K562 (cell line): ENCODE data around the gene TRIP10. TPM values are rescaled to one million over a fixed set of nuclear protein-coding genes. Genes with fewer than 3 reads are reported as not detected.

Experiments
- CCNT2 ChIP-seq: IDR thresholded peaks from 2 replicates; pipeline ENCODE4 v1.6.1; 2011; ENCODE audit warnings: borderline replicate concordance, low read depth, mild to moderate bottlenecking, moderate library complexity, mixed read lengths, low read length; ENCODE audit not compliant: insufficient read length; ENCODE audit errors: extremely low read depth
- CREBBP ChIP-seq: IDR thresholded peaks from one replicate; pipeline ENCODE4 v1.6.1; 2012; ENCODE audit warnings: low read depth, mild to moderate bottlenecking, control low read depth, inconsistent platforms, low read length
- CTBP1 ChIP-seq: fragments of 450-650 bp; IDR thresholded peaks from 2 replicates; pipeline ENCODE4 v1.6.1; 2016; ENCODE audit warnings: borderline replicate concordance
- EGR1 ChIP-seq: fragments of 450-650 bp; conservative IDR thresholded peaks from 2 replicates; pipeline ENCODE4 v1.6.1; 2017; ENCODE audit warnings: mild to moderate bottlenecking
- GABPA ChIP-seq: fragments of 200-800 bp; sonication (Bioruptor generic); conservative IDR thresholded peaks from 2 replicates; pipeline ENCODE4 v1.6.1; 2016; ENCODE audit warnings: low read depth, missing genetic modification characterization, missing compliant biosample characterization
- GATA2 ChIP-seq: sonication (generic); formaldehyde crosslinking; IDR thresholded peaks from 2 replicates; pipeline ENCODE4 v1.4.0; 2020; ENCODE audit warnings: mild to moderate bottlenecking, missing genetic modification reagents
- IFI16 ChIP-seq: fragments of 250-450 bp; sonication (Bioruptor Pico); IDR thresholded peaks from 2 replicates; pipeline ENCODE4 v2.1.2; 2022; ENCODE audit warnings: mild to moderate bottlenecking, inconsistent platforms
- KAT2B ChIP-seq: IDR thresholded peaks from one replicate; pipeline ENCODE4 v1.6.1; 2012; ENCODE audit warnings: low read depth, mild to moderate bottlenecking, control low read depth, inconsistent platforms, low read length, moderate library complexity
- MCM5 ChIP-seq: fragments of 450-650 bp; IDR thresholded peaks from 2 replicates; pipeline ENCODE4 v1.6.1; 2016; ENCODE audit warnings: low read depth
- MEF2D ChIP-seq: conservative IDR thresholded peaks from 2 replicates; pipeline ENCODE4 v1.6.1; 2016; ENCODE audit warnings: low read depth, missing genetic modification characterization, missing compliant biosample characterization
- MTF1 ChIP-seq: fragments of 250-450 bp; sonication (Bioruptor Pico); IDR thresholded peaks from 2 replicates; pipeline ENCODE4 v1.9.0; 2021; ENCODE audit warnings: moderate library complexity, mild to moderate bottlenecking, inconsistent platforms, borderline replicate concordance
- NCOA2 ChIP-seq, 2 experiments: fragments of 450-650 bp; IDR thresholded peaks; 2 replicates each; pipeline ENCODE4 v1.6.1; 2018; ENCODE audit warnings: mild to moderate bottlenecking in 2 of 2, moderate library complexity in 1 of 2; ENCODE audit not compliant: partially characterized antibody in 2 of 2
- NEUROD1 ChIP-seq: fragments of 150-350 bp; IDR thresholded peaks from 2 replicates; pipeline ENCODE4 v1.6.1; 2014; ENCODE audit warnings: borderline replicate concordance, low read length, low read depth; ENCODE audit not compliant: partially characterized antibody
- NRF1 ChIP-seq, 2 experiments: fragments of 450-650 bp; IDR thresholded peaks in 1 of 2; conservative IDR thresholded peaks in 1 of 2; 2 replicates each; pipeline ENCODE4 v1.6.1; 2014; ENCODE audit warnings: mild to moderate bottlenecking in 2 of 2
- OTX1 ChIP-seq: fragments of 450-650 bp; formaldehyde crosslinking; IDR thresholded peaks from 2 replicates; pipeline ENCODE4 v1.4.0; 2022; ENCODE audit warnings: mild to moderate bottlenecking
- POLR2AphosphoS5 ChIP-seq: IDR thresholded peaks from 2 replicates; pipeline ENCODE4 v1.6.1; 2011; ENCODE audit warnings: mild to moderate bottlenecking, low read depth, low read length, moderate library complexity; ENCODE audit not compliant: control insufficient read depth, insufficient read depth
- RAD51 ChIP-seq: fragments of 450-650 bp; IDR thresholded peaks from 2 replicates; pipeline ENCODE4 v1.7.1; 2016; ENCODE audit warnings: low read depth, mild to moderate bottlenecking, borderline replicate concordance
- SIRT6 ChIP-seq: IDR thresholded peaks from one replicate; pipeline ENCODE4 v1.6.1; 2012; ENCODE audit warnings: low read depth, mild to moderate bottlenecking, control low read depth, inconsistent platforms, low read length, moderate library complexity
- SMARCB1 ChIP-seq: IDR thresholded peaks from 2 replicates; pipeline ENCODE4 v1.6.1; 2011; ENCODE audit warnings: improper control_type of control experiment, low read depth; ENCODE audit not compliant: insufficient read length
- SRSF9 ChIP-seq: fragments of 200-400 bp; formaldehyde crosslinking; IDR thresholded peaks from 2 replicates; pipeline ENCODE4 v1.6.1; 2017; ENCODE audit warnings: low read depth, low read length, borderline replicate concordance
- STAG1 ChIP-seq: sonication (generic); formaldehyde crosslinking; IDR thresholded peaks from 2 replicates; pipeline ENCODE4 v1.5.0; 2020; ENCODE audit warnings: missing genetic modification reagents, borderline replicate concordance
- TBP ChIP-seq: optimal IDR thresholded peaks from 2 replicates; pipeline ENCODE3; 2011; ENCODE audit warnings: low read depth, low read length, improper control_type of control experiment
- ZFPM2 ChIP-seq: fragments of 250-450 bp; sonication (Bioruptor Pico); IDR thresholded peaks from 2 replicates; pipeline ENCODE4 v1.5.1; 2022; ENCODE audit warnings: mild to moderate bottlenecking
- ZNF253 ChIP-seq: fragments of 250-450 bp; sonication (Bioruptor Pico); conservative IDR thresholded peaks from 2 replicates; pipeline ENCODE4 v1.6.1; 2021; ENCODE audit warnings: mild to moderate bottlenecking
- ZNF316 ChIP-seq: fragments of 450-650 bp; IDR thresholded peaks from 2 replicates; pipeline ENCODE4 v1.6.1; 2016
- ZNF408 ChIP-seq: fragments of 250-450 bp; sonication (Bioruptor Pico); IDR thresholded peaks from 2 replicates; pipeline ENCODE4 v1.4.0; 2020; ENCODE audit warnings: low read depth, mild to moderate bottlenecking, moderate library complexity
- ZNF639 ChIP-seq, 2 experiments: fragments of 200-800 bp in 1 of 2; sonication (Bioruptor generic) in 1 of 2; sonication (generic) in 1 of 2; formaldehyde crosslinking in 1 of 2; IDR thresholded peaks in 1 of 2; conservative IDR thresholded peaks in 1 of 2; 2 replicates each; pipeline versions ENCODE4 v1.5.0 to v1.6.1; 2016 to 2020; ENCODE audit warnings: missing compliant biosample characterization in 1 of 2, missing genetic modification characterization in 1 of 2, missing genetic modification reagents in 1 of 2
- ZNF717 ChIP-seq: fragments of 250-450 bp; sonication (Bioruptor Pico); IDR thresholded peaks from 2 replicates; pipeline ENCODE4 v1.5.0; 2021
- ZNF766 ChIP-seq: fragments of 200-800 bp; sonication (Bioruptor generic); conservative IDR thresholded peaks from 2 replicates; pipeline ENCODE4 v1.6.1; 2016; ENCODE audit warnings: missing genetic modification characterization, missing compliant biosample characterization
- ZNF830 ChIP-seq: fragments of 250-450 bp; sonication (Bioruptor Pico); IDR thresholded peaks from 2 replicates; pipeline ENCODE4 v1.5.0; 2021; ENCODE audit warnings: mild to moderate bottlenecking
- polyA plus RNA-seq, 8 experiments: library from polyadenylated mRNA; depleted of rRNA in 4 of 8; stranded (reverse) in 5 of 8; unstranded in 3 of 8; fragments of >200 nt; fragmentation: Nextera tagmentation in 2 of 8; fragmentation: Illumina TruSeq in 1 of 8; extraction: Ambion mirVana in 2 of 8; extraction: Trizol in 1 of 8; gene quantifications; 2 replicates each; pipeline versions ENCODE4 v1.2.1 to v1.2.3, GENCODE V29; 2011 to 2014; ENCODE audit warnings: inconsistent platforms in 1 of 8, missing spikeins in 1 of 8
- total RNA-seq, 7 experiments: library from RNA; depleted of rRNA in 6 of 7; stranded (reverse); fragments of >200 nt in 6 of 7; fragmentation: Illumina TruSeq in 2 of 7; extraction: Trizol in 2 of 7; gene quantifications; 2 replicates each; pipeline versions ENCODE4 v1.2.1 to v1.2.3, GENCODE V29; 2011 to 2021; ENCODE audit warnings: low replicate concordance in 1 of 7
- TF ChIP-seq, protein P1 (sequence below): fragments of 250-450 bp; sonication (Bioruptor Pico); IDR thresholded peaks from 2 replicates; pipeline ENCODE4 v1.8.0; 2022; ENCODE audit warnings: moderate library complexity, mild to moderate bottlenecking, inconsistent platforms

Gene TRIP10
- total and polyA plus RNA-seq, 9 of the 15 experiments (the other 6 are each of a cell fraction or from before 2014, with no cell fraction given): 1.2 to 66.8 (median 36.1) TPM

- TF ChIP-seq GABPA: peak; percentile 74
- TF ChIP-seq NEUROD1: no peak
- TF ChIP-seq KAT2B: no peak
- TF ChIP-seq TBP: no peak
- TF ChIP-seq EGR1: peak; percentile 78
- no peak for TF ChIP-seq MCM5
- no peak for TF ChIP-seq POLR2AphosphoS5
- TF ChIP-seq ZNF717 (CRISPR knock-in tag): no peak
- TF ChIP-seq ZNF639 (CRISPR knock-in tag; conservative IDR thresholded peaks at IDR 0.05 in 1 of 2, IDR thresholded peaks at IDR 0.05 in 1 of 2): no peak
- TF ChIP-seq CREBBP: no peak
- TF ChIP-seq, protein P1, sequence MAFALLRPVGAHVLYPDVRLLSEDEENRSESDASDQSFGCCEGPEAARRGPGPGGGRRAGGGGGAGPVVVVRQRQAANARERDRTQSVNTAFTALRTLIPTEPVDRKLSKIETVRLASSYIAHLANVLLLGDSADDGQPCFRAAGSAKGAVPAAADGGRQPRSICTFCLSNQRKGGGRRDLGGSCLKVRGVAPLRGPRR (CRISPR knock-in tag): no peak
- no peak for TF ChIP-seq MEF2D
- TF ChIP-seq ZNF830 (CRISPR knock-in tag): no peak
- no peak for TF ChIP-seq ZNF408 (CRISPR knock-in tag)
- no peak for TF ChIP-seq ZNF316
- TF ChIP-seq OTX1 (CRISPR knock-in tag): no peak
- no peak for TF ChIP-seq STAG1
- TF ChIP-seq IFI16 (CRISPR knock-in tag): no peak
- no peak for TF ChIP-seq GATA2 (CRISPR knock-in tag)
- TF ChIP-seq NCOA2 (IDR thresholded peaks at IDR 0.05; ENCODE audit: partially characterized antibody in 2 of 2): no peak
- TF ChIP-seq RAD51: no peak
- 0 out of 2 replicates have a peak, but pooled peaks have one; percentile 29 for TF ChIP-seq CTBP1
- TF ChIP-seq MTF1 (CRISPR knock-in tag): no peak
- no peak for TF ChIP-seq CCNT2
- no peak for TF ChIP-seq ZNF766 (CRISPR knock-in tag)
- no peak for TF ChIP-seq SIRT6
- TF ChIP-seq SRSF9: no peak
- no peak for TF ChIP-seq ZNF253 (CRISPR knock-in tag)
- TF ChIP-seq ZFPM2 (CRISPR knock-in tag): no peak
- TF ChIP-seq SMARCB1: no peak
- TF ChIP-seq NRF1 (conservative IDR thresholded peaks at IDR 0.05 in 1 of 2, IDR thresholded peaks at IDR 0.05 in 1 of 2): no peak
These were observed 5.3 kb upstream of the TRIP10 start (continued) for GRCh38 chr19:6734096-6734696.
